GM04504 (cell line): ENCODE results near the gene ZNF90.
"Not testable (repeated sequence)": the region's sequence is repeated elsewhere in the genome, so short reads cannot be mapped to it uniquely, and the experiment has no call there.

Experiments
- DNase-seq: peaks from one replicate; pipeline ENCODE4 v3.0.0-alpha.2; 2012; ENCODE audit warnings: low read depth

Gene ZNF90

DNA sequence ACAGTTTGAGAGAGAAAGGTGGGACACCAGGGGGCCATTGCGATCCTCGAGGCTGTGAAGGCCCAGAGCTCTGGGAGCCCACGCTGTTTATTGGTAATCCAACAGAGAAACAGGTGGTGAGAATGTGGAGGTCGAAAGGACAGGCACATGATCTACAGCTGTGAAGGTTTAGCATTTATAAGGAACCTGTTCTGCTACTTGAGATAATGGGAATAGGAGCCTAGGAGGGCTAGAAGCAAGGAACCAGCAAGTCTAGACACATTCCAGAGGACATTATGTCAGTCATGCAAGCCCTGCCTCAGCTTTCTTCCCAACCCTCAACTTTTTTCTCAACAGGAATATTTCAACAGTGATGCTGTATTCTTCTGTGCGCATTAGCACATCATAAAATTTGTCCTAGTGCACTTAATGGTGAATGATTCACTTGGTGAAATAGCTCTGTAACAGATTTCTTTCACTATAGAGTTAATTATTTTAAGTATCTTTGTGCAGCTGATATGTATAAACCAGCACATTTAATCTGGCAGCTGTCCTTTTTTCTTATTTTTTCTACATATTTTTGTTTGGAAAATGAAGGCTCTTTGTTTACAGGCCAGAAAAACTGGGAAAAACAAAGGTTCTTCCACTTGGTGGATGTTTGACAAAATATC is 25.4 kb downstream of the ZNF90 start:
- no peak for DNase-seq

- no peak for DNase-seq
These were observed 29.5 kb downstream of the ZNF90 start for GRCh38 chr19:20107301-20107700.

GRCh38 chr19:20118064-20118839 is 40.5 kb downstream of the ZNF90 start:
- not testable (repeated sequence) for DNase-seq

DNA sequence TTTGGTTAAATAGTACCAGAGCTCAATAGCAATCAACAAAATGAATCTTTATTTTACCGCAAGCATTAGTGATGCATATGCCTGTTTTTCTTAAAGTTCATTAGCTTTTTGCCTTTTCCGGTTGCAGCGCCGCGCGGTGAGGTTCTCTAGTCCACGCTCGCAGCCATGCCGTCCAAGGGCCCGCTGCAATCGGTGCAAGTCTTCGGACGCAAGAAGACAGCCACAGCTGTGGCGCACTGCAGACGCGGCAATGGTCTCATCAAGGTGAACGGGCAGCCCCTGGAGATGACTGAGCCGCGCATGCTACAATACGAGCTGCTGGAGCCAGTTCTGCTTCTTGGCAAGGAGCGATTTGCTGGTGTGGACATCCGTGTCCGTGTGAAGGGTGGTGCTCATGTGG is 47.1 kb downstream of the ZNF90 start:
- no peak for DNase-seq

GRCh38 chr19:20132933-20133332 is 55.1 kb downstream of the ZNF90 start:
- DNase-seq, result not testable (repeated sequence)

DNA sequence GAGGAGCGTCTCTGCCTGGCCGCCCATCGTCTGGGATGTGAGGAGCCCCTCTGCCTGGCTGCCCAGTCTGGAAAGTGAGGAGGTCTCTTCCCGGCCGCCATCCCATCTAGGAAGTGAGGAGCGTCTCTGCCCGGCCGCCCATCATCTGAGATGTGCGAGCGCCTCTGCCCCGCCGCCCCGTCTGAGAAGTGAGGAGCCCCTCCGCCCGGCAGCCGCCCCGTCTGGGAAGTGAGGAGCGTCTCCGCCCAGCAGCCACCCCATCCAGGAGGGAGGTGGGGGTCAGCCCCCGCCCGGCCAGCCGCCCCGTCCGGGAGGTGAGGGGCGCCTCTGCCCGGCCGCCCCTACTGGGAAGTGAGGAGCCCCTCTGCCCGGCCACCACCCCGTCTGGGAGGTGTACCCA is 59.9 kb downstream of the ZNF90 start:
- not testable (repeated sequence) for DNase-seq

DNA sequence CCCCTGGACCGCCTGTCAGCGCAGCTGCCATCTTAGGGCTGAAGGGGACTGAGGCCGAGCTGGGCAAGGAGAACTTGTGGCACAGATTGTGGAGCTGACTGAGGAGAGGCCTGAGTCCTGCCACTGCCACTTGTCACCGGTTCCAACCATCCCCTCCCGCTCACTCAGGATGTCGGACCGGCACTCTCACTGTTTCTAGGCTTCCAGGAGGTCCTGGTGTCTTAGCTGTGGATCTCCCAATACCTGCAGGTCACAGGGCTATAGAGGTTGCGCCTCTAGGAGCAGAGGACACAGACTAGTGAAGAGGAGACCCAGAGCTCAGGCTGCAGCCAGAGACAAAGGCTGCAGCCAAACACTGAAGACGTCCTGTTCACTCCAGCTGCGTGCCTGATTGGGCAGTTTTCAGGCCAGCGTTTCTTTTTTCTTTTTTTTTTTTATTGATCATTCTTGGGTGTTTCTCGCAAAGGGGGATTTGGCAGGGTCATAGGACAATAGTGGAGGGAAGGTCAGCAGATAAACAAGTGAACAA is 73.9 kb downstream of the ZNF90 start:
- DNase-seq, result no peak

- not testable (repeated sequence) for DNase-seq
These were observed 74.7 kb downstream of the ZNF90 start for GRCh38 chr19:20152506-20152905.

DNA sequence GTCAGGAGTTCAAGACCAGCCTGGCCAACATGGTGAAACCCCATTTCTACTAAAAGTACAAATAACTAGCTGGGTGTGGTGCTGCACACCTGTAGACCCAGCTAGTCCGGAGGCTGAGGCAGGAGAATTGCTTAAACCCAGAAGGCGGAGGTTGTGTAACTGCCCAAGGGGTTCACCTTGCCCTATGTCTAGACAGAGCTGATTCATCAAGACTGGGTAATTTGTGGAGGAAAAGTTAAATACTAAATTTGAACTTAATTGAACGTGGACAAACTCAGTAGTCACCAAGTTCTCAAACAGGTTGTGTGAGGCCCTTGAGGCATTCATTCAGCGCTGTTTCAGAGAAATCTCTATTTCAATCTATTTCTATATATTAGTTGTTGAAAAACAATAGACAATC is 75.5 kb downstream of the ZNF90 start:
- DNase-seq, result no peak

- DNase-seq, result no peak
These were observed 76.8 kb downstream of the ZNF90 start for GRCh38 chr19:20154636-20155035.

DNA sequence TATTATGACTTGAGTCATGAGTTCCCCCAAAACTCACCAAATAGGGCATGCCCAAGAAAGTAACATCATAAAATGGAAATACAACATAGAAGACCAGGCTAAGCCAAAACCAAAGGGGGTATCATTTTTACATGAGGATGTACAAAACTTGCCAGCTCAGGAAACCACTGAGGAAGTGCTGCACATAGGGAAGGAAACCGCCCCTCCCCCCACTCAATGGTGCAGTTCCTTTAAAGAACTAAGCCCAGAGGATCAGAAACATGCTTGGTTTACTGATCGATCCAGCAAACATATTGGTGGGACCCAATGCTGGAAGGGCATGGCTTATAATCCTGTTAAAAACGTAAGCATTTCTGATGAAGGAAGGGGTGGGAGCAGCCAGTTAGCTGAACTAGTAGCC is 85.0 kb downstream of the ZNF90 start:
- no peak for DNase-seq

- DNase-seq, result no peak
These were observed 86.7 kb downstream of the ZNF90 start for GRCh38 chr19:20164456-20164855.

- no peak for DNase-seq
These were observed 88.3 kb downstream of the ZNF90 start for GRCh38 chr19:20165971-20166592.

DNA sequence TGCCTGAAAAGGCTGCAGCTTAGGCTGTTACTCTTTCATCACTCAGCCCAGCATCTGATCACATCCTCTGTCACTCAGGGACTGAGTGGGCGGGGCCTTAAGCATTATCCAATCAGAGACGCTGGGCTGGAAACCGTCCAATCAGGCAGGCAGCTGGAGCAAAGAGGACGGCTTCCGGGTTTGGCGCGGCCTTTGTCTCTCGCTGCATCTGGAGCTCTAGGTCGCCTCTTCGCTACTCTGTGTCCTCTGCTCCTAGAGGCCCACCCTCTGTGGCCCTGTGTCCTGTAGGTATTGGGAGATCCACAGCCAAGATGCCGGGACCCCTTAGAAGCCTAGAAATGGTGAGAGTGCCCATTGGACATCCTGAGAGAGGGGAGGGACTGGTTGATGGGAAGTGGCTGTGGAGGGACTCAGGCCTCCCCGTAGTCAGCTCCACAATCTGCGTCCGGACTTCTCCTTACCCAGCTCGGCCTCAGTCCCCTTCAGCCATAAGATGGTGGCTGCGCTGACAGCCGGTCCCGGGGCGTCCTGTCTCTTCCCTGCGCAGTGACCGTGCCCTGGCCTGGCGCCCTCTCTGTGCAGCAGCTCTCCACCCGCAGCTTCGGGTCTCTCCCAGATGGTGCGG is 89.3 kb downstream of the ZNF90 start, which contains the start of gene ZNF486:
Gene ZNF486, plus strand, starts transcription at position 195 of the 625 bp plus-strand sequence. Its CDS starts 117 bp downstream, at position 312.
- peak; percentile 93 for DNase-seq

DNA sequence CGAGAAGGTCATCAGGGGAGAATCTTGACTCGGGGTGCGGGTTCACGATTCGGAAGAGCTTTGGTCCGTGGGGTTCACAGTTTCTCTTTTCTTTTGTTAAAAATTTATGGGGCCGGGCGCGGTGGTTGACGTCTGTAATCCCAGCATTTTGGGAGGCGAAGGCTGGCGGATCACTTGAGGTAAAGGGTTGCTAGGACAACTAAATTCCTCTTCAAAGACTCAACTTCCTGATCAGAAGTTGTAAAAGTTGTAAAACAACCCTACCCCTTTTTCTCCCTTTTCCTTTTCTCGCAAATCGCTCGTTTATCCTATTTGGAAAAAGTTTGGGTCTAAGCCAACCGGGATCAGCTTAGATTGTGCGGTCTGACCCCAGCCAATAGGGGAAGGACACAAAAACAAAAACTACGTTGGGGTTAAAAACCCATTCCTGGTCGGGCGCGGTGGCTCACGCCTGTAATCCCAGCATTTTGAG is 89.9 kb downstream of the ZNF90 start:
- DNase-seq, result peak; percentile 42
